Sigmoid colon (tissue), 4 donors: ENCODE results near the gene ANO1.

Experiments
- EP300 ChIP-seq, 4 donors: sonication (generic); formaldehyde crosslinking; IDR thresholded peaks; one replicate each; pipeline ENCODE4 v1.6.1; 2017; ENCODE audit warnings: antibody characterized with exemption in 4 of 4
- POLR2A ChIP-seq, 2 donors: fragments of 450-650 bp; IDR thresholded peaks; one replicate each; pipeline ENCODE4 v1.6.1; 2016; ENCODE audit warnings: antibody characterized with exemption in 2 of 2, mild to moderate bottlenecking in 2 of 2, moderate library complexity in 2 of 2
- POLR2AphosphoS5 ChIP-seq, 4 donors: sonication (generic); formaldehyde crosslinking; IDR thresholded peaks; one replicate each; pipeline ENCODE4 v1.6.1; 2017; ENCODE audit warnings: antibody characterized with exemption in 4 of 4
- TF ChIP-seq, protein P1 (sequence below), 4 experiments: fragments of 450-650 bp in 3 of 4; fragments of 200-600 bp in 1 of 4; IDR thresholded peaks; one replicate each; pipeline ENCODE4 v1.5.1; 2016 to 2019; ENCODE audit warnings: antibody characterized with exemption in 4 of 4, mild to moderate bottlenecking in 3 of 4, moderate library complexity in 2 of 4

DNA sequence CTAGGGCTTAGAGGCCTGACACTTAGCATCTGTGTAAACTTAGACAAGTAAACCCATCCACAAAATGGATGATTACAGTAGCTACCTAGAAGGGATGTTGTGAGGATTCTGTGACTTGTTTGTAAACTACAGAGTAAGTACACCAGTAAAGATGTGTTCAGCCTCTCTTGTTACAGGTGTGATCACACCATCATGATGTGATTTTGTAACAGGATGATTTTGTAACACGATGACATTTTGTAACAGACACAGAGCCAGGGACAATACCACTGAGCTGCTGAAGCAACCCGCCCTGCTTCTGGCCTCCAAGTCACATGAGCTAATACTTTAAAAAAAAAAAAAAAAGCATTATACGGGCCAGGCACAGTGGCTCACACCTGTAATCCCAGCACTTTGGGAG, 142.0 kb downstream of the ANO1 start:
- TF ChIP-seq, protein P1, sequence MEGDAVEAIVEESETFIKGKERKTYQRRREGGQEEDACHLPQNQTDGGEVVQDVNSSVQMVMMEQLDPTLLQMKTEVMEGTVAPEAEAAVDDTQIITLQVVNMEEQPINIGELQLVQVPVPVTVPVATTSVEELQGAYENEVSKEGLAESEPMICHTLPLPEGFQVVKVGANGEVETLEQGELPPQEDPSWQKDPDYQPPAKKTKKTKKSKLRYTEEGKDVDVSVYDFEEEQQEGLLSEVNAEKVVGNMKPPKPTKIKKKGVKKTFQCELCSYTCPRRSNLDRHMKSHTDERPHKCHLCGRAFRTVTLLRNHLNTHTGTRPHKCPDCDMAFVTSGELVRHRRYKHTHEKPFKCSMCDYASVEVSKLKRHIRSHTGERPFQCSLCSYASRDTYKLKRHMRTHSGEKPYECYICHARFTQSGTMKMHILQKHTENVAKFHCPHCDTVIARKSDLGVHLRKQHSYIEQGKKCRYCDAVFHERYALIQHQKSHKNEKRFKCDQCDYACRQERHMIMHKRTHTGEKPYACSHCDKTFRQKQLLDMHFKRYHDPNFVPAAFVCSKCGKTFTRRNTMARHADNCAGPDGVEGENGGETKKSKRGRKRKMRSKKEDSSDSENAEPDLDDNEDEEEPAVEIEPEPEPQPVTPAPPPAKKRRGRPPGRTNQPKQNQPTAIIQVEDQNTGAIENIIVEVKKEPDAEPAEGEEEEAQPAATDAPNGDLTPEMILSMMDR (IDR thresholded peaks at IDR 0.05), result no peak
- TF ChIP-seq EP300 (IDR thresholded peaks at IDR 0.05) (no peak), POLR2A (IDR thresholded peaks at IDR 0.05) (no peak), POLR2AphosphoS5 (IDR thresholded peaks at IDR 0.05) (no peak)
